ENCODE measurements around the gene RIC1.
"Not testable (repeated sequence)": the region's sequence is repeated elsewhere in the genome, so short reads cannot be mapped to it uniquely, and the experiment has no call there.

RIC1 gene

DNA sequence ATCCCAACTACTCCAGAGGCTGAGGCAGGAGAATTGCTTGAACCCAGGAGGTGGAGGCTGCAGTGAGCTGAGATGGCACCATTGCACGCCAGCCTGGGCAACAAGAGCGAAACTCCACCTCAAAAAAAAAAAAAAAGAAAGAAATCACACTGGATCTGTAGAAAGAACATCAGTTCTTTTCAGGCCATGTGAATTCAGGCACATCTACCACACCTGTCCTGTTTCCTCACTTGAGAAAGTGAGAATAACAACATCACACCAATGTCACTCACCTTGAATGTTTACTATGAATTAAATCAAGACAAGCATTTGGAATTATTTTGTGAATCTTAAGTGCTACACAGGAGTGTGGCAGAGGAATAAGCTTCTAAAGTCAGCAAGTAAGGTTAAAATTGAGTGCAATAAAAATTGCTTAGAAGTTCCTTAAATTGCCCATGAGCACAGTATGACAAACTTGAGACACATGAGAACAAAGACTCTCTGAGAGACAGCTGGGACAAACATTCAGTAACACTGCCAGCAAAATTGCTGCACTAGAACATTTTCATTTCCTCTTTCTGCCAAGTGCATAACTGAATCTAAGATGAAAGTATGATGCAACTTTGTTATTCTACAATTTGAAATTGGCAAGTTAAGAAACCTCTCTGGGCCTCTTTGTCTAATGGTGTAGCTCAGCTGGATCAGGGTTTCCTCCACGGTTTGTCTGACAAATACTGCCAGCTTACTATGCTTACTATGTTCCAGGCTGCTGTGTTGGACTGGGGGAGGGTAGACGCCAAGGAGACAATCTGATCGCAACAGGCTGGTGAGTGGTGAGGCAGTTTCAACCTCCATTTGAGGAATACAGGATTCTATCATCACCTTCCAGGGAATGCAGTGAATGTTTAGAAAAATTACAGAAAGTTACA lies 1.9 kb upstream of the RIC1 start:
- peak; percentile 95 for DNase-seq

DNA sequence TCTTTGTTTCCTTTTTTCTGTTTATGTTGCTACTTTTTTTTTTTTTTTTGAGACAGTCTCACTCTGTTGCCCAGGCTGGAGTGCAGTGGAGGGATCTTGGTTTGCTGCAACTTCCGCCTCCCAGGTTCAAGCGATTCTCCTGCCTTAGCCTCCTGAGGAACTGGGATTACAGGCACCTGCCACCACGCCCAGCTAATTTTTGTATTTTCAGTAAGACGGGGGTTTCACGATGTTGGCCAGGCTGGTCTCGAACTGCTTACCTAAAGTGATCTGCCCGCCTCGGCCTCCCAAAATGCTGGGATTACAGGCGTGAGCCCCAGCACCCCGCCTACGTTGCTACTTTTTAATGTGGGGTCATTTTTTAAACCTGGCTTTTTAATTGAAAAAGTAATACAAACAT lies 1.2 kb upstream of the RIC1 start:
- not testable (repeated sequence) for DNase-seq

GRCh38 chr9:5628183-5628529 lies 751 bp upstream of the RIC1 start:
- DNase-seq = no peak

DNA sequence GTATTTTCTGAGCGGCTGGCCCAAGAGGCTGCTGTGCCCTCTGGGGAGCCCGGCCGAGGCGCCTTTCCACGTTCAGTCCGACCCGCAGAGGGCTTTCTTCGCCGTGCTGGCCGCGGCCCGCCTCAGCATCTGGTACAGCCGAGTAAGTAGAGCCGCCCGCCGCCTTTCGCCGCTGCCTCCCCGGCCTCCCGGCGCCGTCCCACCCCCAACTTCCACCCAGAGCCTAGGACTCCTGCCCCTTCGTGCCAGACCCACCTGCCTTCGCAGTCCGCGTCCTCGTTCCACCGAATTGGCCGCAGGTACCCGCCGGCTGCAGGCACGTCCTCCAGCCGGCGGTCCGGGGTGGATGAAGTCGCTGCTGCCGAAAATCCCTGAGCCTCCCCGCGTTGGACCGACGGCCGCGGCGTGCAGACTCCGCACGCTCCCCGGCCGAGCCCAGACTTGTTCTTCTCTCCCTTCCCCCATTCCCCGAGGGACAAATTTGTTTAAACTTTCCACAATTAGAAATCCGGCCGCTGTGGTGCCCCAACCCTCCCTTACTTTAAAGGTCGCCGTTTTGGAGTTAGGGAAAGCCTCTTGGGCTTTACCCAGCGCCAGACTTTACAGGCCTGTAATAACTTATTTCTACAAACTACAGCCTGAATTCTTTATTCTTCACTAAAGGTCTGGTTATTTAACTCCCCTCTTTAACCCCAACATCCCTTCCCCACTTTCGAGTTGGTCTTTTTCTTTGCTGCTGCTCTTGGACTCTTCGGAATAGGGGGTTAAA lies 589 bp downstream of the RIC1 start:
- DNase-seq = no peak

GRCh38 chr9:5630081-5630507 lies 1.2 kb downstream of the RIC1 start:
- no peak for DNase-seq

DNA sequence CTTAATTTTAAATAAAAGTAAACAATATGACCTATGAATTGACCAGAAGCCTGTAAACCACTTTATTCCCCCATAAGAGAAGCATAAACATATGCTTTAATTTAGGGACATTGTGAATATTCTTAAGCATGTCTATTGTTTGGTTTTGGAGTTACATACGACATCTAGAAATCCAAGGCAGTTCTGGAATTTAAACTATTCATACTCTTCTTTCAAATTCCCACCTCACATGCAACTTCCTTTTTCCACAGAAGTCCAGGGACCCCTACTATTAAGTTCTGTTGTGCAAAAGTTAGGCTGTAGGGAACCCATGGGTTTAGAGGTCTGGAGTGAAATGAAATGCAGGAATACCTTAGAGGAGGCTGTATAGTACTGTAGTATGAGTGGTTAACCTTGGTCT lies 2.1 kb downstream of the RIC1 start:
- DNase-seq = no peak

DNA sequence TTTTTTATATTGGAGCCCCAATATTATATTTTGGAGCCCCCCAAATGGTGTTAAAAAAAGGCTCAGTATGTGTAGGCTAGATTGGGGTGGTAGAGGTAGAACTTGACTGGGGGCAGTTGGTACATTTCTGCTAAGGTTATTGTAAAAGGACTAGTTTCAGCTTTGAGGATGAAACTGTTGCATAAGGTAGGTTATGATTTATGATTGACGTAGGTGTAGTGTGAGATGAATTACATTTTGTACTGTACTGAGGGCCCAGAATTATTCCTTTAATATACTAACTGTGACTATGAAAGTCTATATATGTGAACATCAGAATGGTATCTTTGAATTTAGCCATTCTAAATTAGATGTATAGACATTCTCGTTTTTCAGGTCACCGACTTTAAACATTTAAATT lies 3.6 kb downstream of the RIC1 start:
- no peak for DNase-seq

DNA sequence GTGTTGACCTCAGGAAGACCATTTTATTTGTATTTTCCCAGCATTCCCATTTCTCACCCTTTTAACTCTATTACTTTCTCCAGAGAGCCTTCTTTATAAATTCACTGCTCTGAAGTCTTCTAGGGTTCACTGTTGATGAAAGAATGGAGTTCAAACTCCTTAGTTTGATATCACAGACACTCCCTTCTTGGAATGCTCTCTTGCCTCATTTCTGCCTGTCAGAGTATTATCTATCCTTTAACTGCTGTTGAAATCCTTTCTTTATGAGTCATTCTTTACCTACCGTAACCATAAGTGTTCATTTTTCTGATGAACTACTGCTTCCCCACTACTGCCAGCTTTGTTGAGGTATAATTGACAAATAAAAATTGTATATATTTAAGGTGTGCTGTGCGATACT lies 4.3 kb downstream of the RIC1 start:
- DNase-seq = no peak

DNA sequence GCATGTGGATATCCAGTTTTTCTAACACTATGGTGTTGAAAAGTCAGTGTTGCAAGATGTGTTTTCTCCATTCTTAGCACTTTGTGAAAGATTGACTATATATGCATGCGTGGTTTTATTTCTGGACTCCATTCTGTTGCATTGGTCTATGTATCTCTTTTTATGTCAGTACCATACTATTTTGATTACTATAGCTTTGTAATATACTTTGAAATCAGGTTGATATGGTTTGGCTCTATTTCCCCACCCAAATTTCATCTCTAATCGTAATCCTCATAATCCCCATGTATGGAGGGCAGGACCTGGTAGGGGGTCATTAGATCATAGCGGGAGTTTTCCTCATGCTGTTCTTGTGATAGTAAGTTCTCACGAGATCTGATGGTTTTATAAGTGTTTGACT lies 6.5 kb downstream of the RIC1 start:
- DNase-seq = no peak

GRCh38 chr9:5639816-5640215 lies 10.9 kb downstream of the RIC1 start:
- no peak for DNase-seq

- no peak for DNase-seq
Measured at GRCh38 chr9:5642170-5642569, 13.3 kb downstream of the RIC1 start.

- DNase-seq = no peak
Measured at GRCh38 chr9:5643005-5643624, 14.2 kb downstream of the RIC1 start.

DNA sequence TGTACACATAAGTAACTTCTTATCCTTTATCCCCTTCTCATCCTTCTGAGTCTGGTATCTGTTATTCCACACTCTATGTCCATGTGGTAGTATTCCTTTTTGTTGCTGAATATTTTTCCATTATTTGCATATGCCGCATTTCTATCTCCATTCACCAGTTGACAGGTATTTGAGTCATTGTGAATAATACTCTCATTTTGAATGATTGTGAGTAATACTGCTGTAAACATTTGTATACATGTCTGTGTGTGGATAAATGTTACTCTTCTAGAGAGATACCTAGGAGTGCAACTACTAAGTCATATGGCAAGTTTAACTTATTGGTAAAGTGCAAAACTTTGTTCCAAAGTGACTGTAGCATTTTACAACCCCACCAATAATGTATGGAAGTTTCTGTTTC lies 15.6 kb downstream of the RIC1 start:
- no peak for DNase-seq

DNA sequence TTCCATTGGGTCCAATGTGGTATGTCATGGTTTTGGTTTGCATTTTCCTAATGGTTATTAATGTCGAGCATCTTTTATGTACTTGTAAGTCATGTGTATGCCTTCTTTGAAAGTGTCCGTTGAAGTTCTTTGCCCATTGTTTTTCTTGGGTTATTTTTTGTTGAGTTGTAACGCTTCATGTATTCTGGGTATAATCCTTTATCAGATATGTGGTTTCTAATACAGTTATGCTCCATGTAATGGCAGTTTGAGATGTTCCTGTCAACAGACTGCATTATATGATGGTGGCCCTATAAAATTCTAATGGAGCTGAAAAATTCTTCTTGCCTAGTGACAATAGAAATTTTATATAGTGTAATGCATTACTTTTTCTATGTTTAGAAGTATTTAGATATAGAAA lies 17.2 kb downstream of the RIC1 start:
- no peak for DNase-seq

- DNase-seq = no peak
Measured at GRCh38 chr9:5650356-5651105, 21.6 kb downstream of the RIC1 start.

DNA sequence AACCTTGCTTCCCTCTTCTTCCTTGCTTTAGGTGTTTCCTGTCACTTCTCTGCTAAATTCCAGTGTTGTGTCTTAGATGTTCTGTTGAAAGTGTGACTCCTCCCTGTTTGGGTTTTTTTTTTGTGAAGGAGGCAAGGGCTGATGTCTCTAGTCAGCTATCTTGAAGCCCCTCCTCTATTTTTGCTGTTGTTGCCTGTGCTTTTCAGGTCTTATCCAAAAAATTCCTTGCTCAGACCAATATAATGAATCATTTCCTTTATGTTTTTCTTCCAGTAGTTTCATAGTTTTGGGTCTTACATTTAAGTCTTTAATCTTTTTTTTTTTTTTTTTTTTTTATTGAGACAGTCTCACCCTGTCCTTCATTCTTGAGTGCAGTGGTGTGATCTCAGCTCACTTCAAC lies 22.3 kb downstream of the RIC1 start:
- DNase-seq = no peak

DNA sequence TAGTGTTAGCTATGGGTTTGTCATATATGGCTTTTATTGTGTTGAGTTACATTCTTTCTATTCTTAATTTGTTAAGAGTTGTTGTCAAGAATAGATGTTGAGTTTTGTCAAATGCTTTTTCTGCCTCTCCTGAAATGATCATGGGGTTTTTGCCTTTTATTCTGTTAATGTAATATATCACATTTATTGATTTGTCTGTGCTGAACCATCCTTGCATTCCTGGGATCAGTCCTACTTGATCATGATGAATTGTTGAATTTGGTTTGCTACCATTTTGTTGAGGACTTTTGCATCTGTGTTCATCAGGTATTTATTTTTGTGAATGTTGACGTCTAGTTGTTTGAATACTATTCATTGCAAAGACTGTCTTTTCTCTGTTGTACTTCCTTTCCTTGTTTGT lies 23.9 kb downstream of the RIC1 start:
- no peak for DNase-seq

GRCh38 chr9:5662804-5663203 lies 33.9 kb downstream of the RIC1 start:
- not testable (repeated sequence) for DNase-seq

DNA sequence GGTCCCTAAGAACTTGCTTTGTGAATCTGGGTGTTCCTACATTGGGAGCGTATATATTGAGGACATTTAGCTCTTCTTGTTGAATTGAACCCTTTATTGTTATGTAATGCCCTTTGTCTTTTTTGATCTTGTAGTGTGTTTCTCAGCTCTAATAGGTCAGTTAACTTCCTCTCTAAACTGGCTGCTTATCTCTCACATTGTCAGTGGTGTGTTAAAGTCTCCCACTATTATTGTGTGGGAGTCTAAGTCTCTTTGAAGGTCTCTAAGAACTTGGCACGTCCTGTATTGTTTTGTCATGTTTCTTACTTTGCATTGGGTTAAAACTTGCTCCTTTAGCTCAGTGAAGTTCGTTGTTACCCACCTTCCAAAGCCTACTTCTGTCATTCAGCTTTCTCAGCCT lies 36.2 kb downstream of the RIC1 start:
- no peak for DNase-seq

DNA sequence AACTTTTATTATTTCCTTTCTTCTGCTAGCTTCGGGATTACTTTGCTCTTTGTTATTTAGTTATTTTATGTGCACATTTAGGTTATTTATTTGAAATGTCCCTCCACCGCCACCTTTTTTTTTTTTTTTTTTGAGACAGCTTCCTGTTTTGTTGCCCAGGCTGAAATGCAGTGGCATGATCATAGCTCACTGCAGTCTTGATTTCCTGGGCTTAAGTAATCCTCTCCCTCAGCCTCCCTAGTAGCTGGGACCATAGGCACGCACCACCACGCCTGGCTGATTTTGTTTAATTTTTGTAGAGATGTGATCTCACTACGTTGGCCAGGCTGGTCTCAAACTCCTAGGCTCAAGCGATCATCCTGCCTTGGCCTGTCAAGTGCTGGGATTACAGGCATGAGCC lies 38.5 kb downstream of the RIC1 start:
- DNase-seq = no peak

- no peak for DNase-seq
Measured at GRCh38 chr9:5670079-5670478, 41.2 kb downstream of the RIC1 start.

- no peak for DNase-seq
Measured at GRCh38 chr9:5671711-5672353, 42.9 kb downstream of the RIC1 start.

DNA sequence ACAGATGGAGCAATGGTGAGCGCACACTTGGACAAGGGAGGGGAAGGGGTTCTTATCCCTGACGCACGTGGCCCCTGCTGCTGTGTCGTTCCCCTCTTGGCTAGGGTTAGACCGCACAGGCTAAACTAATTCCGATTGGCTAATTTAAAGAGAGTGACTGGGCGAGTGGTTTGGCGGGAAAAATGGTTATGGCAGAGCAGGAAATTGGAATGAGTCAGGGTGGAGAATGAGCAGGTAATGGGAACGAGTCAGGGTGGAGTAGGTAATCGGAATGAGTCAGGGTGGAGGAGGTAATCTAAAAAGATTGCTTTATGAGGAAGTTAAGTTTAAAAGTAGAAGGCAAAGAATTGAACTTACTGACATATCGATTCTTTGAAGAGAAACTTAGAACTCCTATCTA lies 46.1 kb downstream of the RIC1 start:
- not testable (repeated sequence) for DNase-seq

Data from SIG-M5 (cell line).